Measurements from ENCODE around the gene FOXS1.

GRCh38 chr20:31830406-31830981 lies 14.9 kb downstream of the FOXS1 start:
- no peak for TF ChIP-seq POLR2A (IDR thresholded peaks at IDR 0.05)
- no peak for TF ChIP-seq EP300 (IDR thresholded peaks at IDR 0.05)
